T-helper 1 cell treated with Interleukin-12 subunit alpha and Interleukin-12 subunit beta and Interleukin-4 antibody, amounts not matched to agents 30 ng/mL and 1 ng/mL, for 36 hours (primary cell): ENCODE measurements around the gene ARHGAP8. TPM values are rescaled to one million over a fixed set of nuclear protein-coding genes. Genes with fewer than 3 reads are reported as not detected.
"Not testable (repeated sequence)": the region's sequence is repeated elsewhere in the genome, so short reads cannot be mapped to it uniquely, and the experiment has no call there.

Experiments
- intact Hi-C: fragments of 100-400 bp; cut with micrococcal nuclease; formaldehyde crosslinking; loops from one replicate; pipeline ENCODE4 v1.15.1; 2024
- total RNA-seq: library from RNA; stranded (reverse); gene quantifications from 2 replicates; pipeline ENCODE4 v1.2.3, GENCODE V29; 2022

The ARHGAP8 gene
- total RNA-seq, 1 donor from 2014 or later, result 0.44 TPM

- intact Hi-C loops, result no loop called here
Observed at GRCh38 chr22:44737406-44738346, 14.7 kb upstream of the ARHGAP8 start.

DNA sequence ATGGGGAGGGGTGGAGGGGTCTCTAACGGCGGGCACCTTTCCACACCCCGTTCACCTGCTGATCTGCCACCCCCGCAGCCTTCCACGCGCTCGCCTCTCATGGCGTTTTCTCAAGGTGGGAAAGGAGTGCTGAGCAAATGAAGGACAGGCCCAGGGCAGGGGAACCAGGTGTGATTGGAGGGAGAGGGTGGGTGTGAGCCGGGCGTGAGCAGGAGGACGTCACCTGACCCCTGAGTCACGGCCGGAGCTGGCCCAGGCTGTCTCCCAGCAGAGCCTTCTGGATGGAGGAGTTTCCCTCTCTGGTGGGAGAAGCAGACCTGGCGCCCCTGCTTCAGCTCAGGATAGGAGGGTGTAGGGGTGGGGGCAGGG, 14.0 kb upstream of the ARHGAP8 start:
- intact Hi-C loops, result no loop called here

DNA sequence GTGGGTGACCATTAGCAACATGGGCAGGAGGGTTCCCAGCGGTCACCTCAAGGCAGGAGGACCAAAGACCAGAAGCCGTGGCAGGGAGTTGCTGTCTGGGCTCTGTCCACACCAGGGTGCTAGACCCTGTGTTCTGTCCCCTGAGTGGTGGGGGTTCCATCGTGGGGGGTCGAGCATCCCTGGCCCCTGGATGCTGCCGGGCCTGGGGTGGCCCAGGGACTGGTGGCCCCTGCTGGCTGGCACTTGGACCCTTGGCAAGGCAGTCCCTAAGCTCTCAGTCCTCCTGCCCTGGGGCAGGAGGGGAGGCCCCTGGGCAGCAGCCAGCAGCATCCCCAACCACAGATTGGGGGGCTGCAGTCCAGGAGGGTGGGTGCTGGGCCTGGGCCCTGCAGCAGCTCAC, 13.4 kb upstream of the ARHGAP8 start:
- intact Hi-C loops, result no loop called here

- intact Hi-C loops, result not testable (repeated sequence)
Observed at GRCh38 chr22:44739666-44740065, 12.7 kb upstream of the ARHGAP8 start.

DNA sequence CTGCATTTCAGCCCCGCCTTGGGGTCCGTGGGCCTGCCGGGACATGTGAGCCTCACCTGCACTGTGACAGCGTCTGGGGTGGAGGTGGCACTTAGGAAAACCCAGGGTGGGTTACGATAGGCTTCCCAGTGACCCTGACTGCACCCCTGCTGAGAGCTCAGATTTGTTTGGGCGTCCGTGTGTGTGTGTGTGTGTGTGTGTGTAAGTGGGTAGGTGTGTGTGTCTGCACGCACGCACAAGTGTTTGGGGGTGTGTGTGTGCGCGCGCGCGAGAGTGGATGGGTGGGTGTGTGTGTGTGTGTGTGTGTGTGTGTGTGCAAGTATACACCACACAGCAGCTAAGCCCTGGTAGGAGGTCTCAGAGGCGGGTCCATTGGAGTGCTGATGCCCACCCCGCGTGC, 12.1 kb upstream of the ARHGAP8 start:
- intact Hi-C loops, result no loop called here

GRCh38 chr22:44741929-44742328, 10.4 kb upstream of the ARHGAP8 start:
- intact Hi-C loops, result no loop called here

GRCh38 chr22:44743247-44743646, 9.1 kb upstream of the ARHGAP8 start:
- intact Hi-C loops, result no loop called here

GRCh38 chr22:44743804-44744211, 8.6 kb upstream of the ARHGAP8 start:
- intact Hi-C loops, result no loop called here

DNA sequence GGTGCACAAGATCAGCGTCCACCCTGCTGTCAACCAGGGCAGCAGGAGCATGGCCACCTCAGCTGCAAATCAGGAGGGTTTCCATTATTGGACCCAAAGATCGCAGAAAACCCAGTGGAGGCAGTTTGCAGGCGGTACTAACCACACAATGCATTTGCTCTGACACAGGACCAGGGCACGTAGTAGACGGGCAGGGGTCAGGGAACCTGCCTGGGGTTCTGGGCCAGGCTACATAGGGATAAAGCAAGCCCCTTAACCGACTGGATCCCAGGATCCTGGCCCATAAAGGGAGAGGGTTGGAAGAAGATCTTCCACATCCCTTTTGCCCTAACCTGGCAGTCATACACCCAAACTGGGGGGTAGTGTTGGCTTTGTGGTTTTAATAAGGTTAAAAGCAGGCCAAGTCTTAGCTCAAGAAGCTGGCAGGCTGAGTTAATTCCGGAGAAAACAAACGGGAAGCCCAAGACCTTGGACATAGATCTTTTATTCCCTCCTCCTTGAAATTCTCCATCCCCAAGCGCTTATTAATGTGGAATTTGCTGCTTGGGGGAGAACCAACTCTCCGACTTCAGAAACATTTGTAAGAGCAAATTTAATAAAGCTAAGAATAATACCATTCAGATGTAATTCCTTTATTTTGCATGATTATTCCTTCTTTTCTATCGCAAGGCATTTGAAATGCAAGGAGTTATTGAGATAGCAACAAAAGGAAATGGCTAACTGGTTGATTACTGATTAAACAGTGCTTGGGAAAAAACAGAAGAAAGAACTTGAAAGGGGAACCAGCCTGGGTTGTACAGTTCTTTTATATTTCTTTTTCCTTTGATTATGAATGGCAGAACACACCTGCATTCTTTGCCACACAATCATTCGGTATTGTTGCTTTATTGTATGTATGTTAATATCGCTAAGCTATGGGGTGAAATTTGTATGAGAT, 6.3 kb upstream of the ARHGAP8 start:
- intact Hi-C loops, result no loop called here

DNA sequence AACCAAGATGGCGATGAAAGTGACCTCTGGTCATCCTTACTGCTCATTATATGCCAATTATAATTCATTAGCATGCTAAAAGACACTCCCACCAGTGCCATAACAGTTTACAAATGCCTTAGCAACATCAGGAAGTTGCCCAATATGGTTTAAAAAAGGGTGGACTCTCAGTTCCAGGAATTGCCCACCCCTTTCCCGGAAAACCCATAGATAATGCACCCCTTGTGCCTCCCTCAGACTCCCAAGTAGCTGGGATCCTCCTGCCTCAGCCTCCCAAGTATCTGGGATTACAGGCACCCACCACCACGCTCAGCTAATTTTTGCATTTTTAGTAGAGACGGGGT, 4.6 kb upstream of the ARHGAP8 start:
- intact Hi-C loops, result not testable (repeated sequence)

DNA sequence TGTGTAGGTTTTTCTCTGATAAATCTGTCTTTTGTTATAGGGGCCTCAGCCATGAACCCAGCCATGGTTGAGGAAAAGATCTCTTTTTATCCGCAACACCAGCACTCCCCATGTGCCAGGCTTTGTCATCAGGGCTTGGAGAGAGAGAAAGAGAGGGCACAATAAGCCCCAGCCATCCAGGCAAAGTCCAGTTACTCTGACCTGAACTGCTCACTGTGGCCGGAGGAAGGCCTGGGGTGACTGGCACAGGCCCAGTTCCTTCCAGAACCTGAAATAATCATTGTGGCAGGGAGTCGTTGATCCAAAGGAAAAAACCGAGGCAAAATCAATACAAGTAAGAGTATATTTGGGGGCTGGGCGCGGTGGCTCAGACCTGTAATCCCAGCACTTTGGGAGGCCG, 3.9 kb upstream of the ARHGAP8 start:
- intact Hi-C loops, result no loop called here

- intact Hi-C loops, result no loop called here
Observed at GRCh38 chr22:44750481-44750880, 1.9 kb upstream of the ARHGAP8 start.

GRCh38 chr22:44753189-44754042, 1.0 kb downstream of the ARHGAP8 start:
- intact Hi-C loops, result no loop called here

DNA sequence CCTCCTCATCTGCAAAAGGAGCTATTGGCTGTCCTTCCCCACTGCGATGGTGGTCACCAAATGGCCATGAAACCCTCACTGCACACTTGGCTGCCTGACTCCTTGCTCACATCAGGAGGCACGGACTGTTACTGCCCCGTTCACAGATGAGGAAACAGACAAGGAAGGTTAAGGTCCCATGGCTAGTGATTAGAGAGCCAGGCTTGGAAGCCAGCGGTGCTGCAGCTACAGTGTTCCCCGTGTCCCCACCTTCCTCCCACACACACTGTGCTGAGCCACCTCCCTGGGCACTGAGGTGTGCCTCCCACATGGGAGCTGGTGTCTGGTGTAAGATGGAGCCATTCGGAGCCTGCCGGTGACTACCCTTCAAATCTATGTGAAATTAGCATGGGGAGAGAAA, 2.6 kb downstream of the ARHGAP8 start:
- intact Hi-C loops, result no loop called here

DNA sequence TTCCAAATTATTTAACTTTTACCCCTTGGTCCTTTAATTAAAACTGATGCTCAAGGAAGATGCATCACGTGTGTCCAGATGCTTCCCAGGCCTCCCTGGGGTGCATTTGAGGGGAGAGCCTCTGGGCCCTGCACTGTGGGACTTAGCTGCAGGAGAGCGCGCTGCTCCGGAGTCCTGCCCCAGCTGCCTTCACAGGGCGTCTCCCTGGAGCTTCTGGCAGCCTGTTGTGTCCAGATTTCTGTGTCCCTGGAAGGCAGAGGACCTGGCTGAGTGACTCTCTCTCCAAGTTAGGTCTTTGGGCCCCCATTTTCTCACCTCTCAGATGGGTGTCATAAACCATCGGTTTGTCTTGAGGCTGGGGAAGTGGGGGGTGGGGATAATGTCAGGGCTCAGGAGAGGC, 3.0 kb downstream of the ARHGAP8 start:
- intact Hi-C loops, result no loop called here

- intact Hi-C loops, result no loop called here
Observed at GRCh38 chr22:44755956-44756361, 3.6 kb downstream of the ARHGAP8 start.

GRCh38 chr22:44758344-44758973, 6.1 kb downstream of the ARHGAP8 start:
- intact Hi-C loops, result no loop called here

GRCh38 chr22:44759001-44759400, 6.6 kb downstream of the ARHGAP8 start:
- intact Hi-C loops, result no loop called here

DNA sequence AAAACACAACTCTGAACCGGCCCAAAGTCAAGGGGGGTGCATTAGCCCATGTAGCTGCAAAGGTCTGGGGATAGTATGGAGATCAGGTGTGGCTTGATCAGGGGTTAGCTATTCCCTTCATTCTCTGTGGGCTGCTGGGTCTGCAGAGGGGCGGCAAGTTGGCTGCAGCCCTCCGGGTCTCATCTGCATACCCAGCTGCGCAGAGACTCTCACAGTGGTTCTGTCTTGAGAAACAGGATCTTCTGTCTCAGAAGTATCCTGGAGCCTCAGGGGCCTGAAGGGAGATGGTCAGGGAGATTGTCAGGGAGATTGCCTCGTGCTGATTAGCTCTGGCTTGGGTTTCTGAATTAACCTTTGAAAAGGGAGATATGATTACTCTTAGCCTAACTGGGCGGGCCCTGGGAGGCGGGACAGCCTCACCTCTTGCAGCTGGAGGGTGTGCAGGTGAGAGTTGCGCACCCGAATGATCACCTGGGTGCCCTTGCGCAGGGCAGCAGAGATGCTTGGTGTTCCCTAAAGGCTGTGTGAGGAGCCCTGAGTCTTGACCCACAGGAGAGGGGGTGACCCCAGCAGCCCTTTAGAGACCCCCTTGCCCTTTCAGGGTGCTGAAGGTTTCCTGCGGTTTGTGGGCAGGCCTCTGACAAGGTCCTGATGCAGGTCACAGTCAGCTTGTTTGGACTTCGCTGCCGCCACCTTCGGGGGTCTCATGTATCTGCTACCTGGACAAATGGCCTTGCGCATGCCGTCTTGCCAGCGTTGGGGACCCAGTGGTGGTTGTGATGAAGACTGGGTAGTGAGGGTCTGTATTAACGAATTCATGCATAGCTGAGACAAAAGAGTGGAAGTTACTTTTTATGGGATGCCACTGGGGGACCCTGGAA, 7.3 kb downstream of the ARHGAP8 start:
- intact Hi-C loops, result no loop called here

DNA sequence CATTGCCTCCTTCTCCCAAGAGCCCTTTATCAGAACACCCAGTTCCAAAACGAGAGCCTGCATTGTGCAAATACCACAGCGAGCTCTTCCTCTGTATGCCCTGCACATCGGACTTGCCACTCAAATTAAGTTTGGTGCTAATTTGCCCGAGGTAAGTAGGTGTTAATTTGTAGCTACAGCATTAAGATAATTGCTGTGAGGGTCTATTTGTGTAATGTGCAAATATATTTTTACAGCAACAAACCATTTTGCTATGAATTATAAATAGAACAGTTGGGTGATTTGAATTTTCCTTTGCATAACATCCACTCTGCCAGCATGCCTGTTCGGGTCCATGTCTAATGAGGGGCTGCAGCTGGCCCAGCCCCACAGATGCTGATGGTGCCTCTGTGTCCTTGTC, 8.1 kb downstream of the ARHGAP8 start:
- intact Hi-C loops, result no loop called here
